DMS53 treated with DMSO at 0.1 percent for 48 hours (cell line): ENCODE results near the gene SALL3.

Experiments used
- DNase-seq: peaks from one replicate; lab custom pipeline; 2025; ENCODE audit not compliant: unreplicated experiment; lab: John Stamatoyannopoulos, UW

SALL3 gene

GRCh38 chr18:78965260-78965659, 14.4 kb upstream of the SALL3 start:
- DNase-seq, result no peak

- no peak for DNase-seq
These were observed 13.5 kb upstream of the SALL3 start for GRCh38 chr18:78965917-78966792.

GRCh38 chr18:78966793-78967106, 12.9 kb upstream of the SALL3 start:
- DNase-seq, result no peak

- DNase-seq, result no peak
These were observed 11.9 kb upstream of the SALL3 start for GRCh38 chr18:78967692-78968091.

GRCh38 chr18:78969574-78970315, 9.9 kb upstream of the SALL3 start:
- no peak for DNase-seq

GRCh38 chr18:78970774-78971333, 8.8 kb upstream of the SALL3 start:
- DNase-seq, result no peak

GRCh38 chr18:78971511-78972245, 7.9 kb upstream of the SALL3 start:
- DNase-seq, result no peak

- DNase-seq, result no peak
These were observed 7.2 kb upstream of the SALL3 start for GRCh38 chr18:78972385-78972918.

- no peak for DNase-seq
These were observed 6.7 kb upstream of the SALL3 start for GRCh38 chr18:78972930-78973331.

GRCh38 chr18:78973357-78974083, 6.1 kb upstream of the SALL3 start:
- no peak for DNase-seq

GRCh38 chr18:78974115-78974761, 5.4 kb upstream of the SALL3 start:
- no peak for DNase-seq

GRCh38 chr18:78975292-78975691, 4.3 kb upstream of the SALL3 start:
- no peak for DNase-seq

- DNase-seq, result no peak
These were observed 3.8 kb upstream of the SALL3 start for GRCh38 chr18:78975699-78976335.

- DNase-seq, result no peak
These were observed 2.6 kb upstream of the SALL3 start for GRCh38 chr18:78976765-78977636.

GRCh38 chr18:78977637-78978348, 1.8 kb upstream of the SALL3 start:
- no peak for DNase-seq

GRCh38 chr18:78978349-78979055, 1.1 kb upstream of the SALL3 start:
- DNase-seq, result no peak

- no peak for DNase-seq
These were observed 425 bp upstream of the SALL3 start for GRCh38 chr18:78979056-78979729.
